Smooth muscle cell (in vitro differentiated cells): Measurements from ENCODE around the gene SH2D7. TPM values are rescaled to one million over a fixed set of nuclear protein-coding genes. Genes with fewer than 3 reads are reported as not detected.

ENCODE experiments used
- DNase-seq: peaks from one replicate; lab custom pipeline; 2025; ENCODE audit not compliant: unreplicated experiment; lab: John Stamatoyannopoulos, UW
- H2AFZ ChIP-seq: fragments of 200-600 bp; sonication (generic); 2 replicates; pipeline ENCODE4 v1.6.0; 2016; ENCODE audit warnings: antibody characterized with exemption, low read depth, mild to moderate bottlenecking
- H3F3A ChIP-seq: fragments of 200-600 bp; sonication (generic); 2 replicates; pipeline ENCODE4 v1.6.0; 2017; ENCODE audit warnings: antibody characterized with exemption, low read depth
- H3K27ac ChIP-seq: fragments of 200-600 bp; sonication (generic); 2 replicates; pipeline ENCODE4 v1.5.1; 2016; ENCODE audit warnings: low read depth, mild to moderate bottlenecking
- H3K27me3 ChIP-seq: fragments of 200-600 bp; sonication (generic); 2 replicates; pipeline ENCODE4 v1.6.1; 2016; ENCODE audit warnings: low read depth, mild to moderate bottlenecking
- H3K36me3 ChIP-seq: fragments of 200-600 bp; sonication (generic); 2 replicates; pipeline ENCODE4 v1.5.1; 2016; ENCODE audit warnings: low read depth
- H3K4me1 ChIP-seq: fragments of 200-600 bp; sonication (generic); 2 replicates; pipeline ENCODE4 v1.5.1; 2016; ENCODE audit warnings: low read depth
- H3K4me2 ChIP-seq: fragments of 200-600 bp; sonication (generic); 2 replicates; pipeline ENCODE4 v1.6.0; 2016; ENCODE audit warnings: mild to moderate bottlenecking
- H3K4me3 ChIP-seq: fragments of 200-600 bp; sonication (generic); 2 replicates; pipeline ENCODE4 v1.5.1; 2016; ENCODE audit warnings: mild to moderate bottlenecking
- H3K79me2 ChIP-seq: fragments of 200-600 bp; sonication (generic); 2 replicates; pipeline ENCODE4 v1.6.0; 2016; ENCODE audit warnings: low read depth, mild to moderate bottlenecking
- H3K9ac ChIP-seq: fragments of 200-600 bp; sonication (generic); 2 replicates; pipeline ENCODE4 v1.6.0; 2016; ENCODE audit warnings: low read depth
- H3K9me3 ChIP-seq: fragments of 200-600 bp; sonication (generic); replicated peaks from 2 replicates; pipeline ENCODE4 v1.5.1; 2016; ENCODE audit warnings: low read depth
- H4K20me1 ChIP-seq: fragments of 200-600 bp; sonication (generic); 2 replicates; pipeline ENCODE4 v1.6.0; 2016; ENCODE audit warnings: low read depth
- WGBS: methylation state at CpG from one replicate; pipeline ENCODE4 v1.1.7; 2016; ENCODE audit warnings: low lambda C conversion rate; 5-methylcytosine and 5-hydroxymethylcytosine counted together
- polyA plus RNA-seq: library from polyadenylated mRNA; unstranded; fragments of >200 nt; fragmentation: Nextera tagmentation; extraction: Ambion mirVana; gene quantifications from 2 replicates; pipeline ENCODE4 v1.2.1, GENCODE V29; 2016
- total RNA-seq: library from RNA; depleted of rRNA; stranded (reverse); fragments of >200 nt; gene quantifications from 2 replicates; pipeline ENCODE4 v1.2.3, GENCODE V29; 2014
- TF ChIP-seq, protein P1 (sequence below): fragments of 200-600 bp; sonication (generic); IDR thresholded peaks from 2 replicates; pipeline ENCODE4 v1.5.1; 2017; ENCODE audit warnings: borderline replicate concordance, mild to moderate bottlenecking, antibody characterized with exemption; ENCODE audit not compliant: insufficient read depth, poor library complexity, severe bottlenecking

SH2D7 gene
- total RNA-seq, result not detected in 2 replicates
- 0.07 and 0.34 TPM in 2 replicates for polyA plus RNA-seq

DNA sequence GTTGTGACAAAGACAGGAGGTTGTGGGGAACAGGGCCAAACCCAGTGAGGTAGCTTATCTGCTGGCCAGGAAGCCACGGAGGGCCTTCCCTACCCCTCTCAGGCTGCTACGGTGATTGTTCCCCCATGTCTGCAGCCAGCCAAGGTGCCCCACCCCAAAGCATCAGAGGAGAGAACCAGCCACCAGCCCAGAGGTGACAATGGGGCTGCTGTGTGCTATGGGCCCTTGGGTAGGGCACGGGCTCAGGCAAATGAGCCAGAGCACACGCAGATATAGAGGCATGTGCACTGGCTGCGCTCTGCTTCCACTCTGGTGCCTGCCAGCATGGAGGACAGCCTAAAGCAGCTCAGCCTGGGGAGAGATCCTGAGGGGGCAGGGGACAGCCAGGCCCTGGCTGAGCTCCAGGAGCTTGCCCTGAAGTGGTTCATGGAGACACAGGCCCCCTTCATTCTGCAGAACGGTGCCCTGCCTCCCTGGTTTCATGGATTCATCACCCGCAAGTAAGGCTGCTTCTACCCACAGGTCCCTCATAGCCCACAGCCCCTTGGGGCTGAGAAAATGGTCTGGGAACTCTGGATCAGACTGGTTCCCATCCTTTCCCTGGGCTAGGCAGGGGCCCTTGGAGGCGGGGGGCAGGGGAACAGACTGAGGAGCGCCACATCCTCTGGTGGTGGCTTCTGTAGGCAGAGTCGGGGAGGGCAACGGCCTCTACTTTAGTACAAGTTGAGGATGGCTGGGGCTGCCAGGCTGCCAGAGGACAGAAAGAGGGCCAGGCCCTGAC is at the start of gene SH2D7:
TSS of gene SH2D7 (plus strand) at position 301 of the 781 bp plus-strand sequence. CDS start at position 325, 24 bp downstream.
- Histone ChIP-seq H3K9me3 (no peaks in the 10 kb centered on the region), H3K36me3 (no peaks in the 10 kb centered on the region), H3K4me3 (no peak within 1 kb of the TSS), H2AFZ (no peak within 1 kb of the TSS), H3K79me2 (no peaks in the 10 kb centered on the region), H3K27me3 (no peaks in the 10 kb centered on the region), H4K20me1 (peaks cover 4% of the 10 kb centered on the region), H3K9ac (no peak within 1 kb of the TSS), H3K4me1 (no peaks in the 10 kb centered on the region), H3K27ac (no peak within 1 kb of the TSS), H3K4me2 (no peak within 1 kb of the TSS), H3F3A (no peaks in the 10 kb centered on the region)
- WGBS, result 81% methylated on average over 11 of the region's 11 CpGs
- TF ChIP-seq, protein P1, sequence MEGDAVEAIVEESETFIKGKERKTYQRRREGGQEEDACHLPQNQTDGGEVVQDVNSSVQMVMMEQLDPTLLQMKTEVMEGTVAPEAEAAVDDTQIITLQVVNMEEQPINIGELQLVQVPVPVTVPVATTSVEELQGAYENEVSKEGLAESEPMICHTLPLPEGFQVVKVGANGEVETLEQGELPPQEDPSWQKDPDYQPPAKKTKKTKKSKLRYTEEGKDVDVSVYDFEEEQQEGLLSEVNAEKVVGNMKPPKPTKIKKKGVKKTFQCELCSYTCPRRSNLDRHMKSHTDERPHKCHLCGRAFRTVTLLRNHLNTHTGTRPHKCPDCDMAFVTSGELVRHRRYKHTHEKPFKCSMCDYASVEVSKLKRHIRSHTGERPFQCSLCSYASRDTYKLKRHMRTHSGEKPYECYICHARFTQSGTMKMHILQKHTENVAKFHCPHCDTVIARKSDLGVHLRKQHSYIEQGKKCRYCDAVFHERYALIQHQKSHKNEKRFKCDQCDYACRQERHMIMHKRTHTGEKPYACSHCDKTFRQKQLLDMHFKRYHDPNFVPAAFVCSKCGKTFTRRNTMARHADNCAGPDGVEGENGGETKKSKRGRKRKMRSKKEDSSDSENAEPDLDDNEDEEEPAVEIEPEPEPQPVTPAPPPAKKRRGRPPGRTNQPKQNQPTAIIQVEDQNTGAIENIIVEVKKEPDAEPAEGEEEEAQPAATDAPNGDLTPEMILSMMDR, result no peak
- no peak for DNase-seq

- Histone ChIP-seq H3K36me3 (peaks cover 3% of the 10 kb centered on the region), H3K27me3 (no peaks in the 10 kb centered on the region), H3K4me3 (no peak overlapping the region), H3K4me2 (no peak overlapping the region), H3K9me3 (no peaks in the 10 kb centered on the region), H3K9ac (no peak overlapping the region), H2AFZ (no peak overlapping the region), H3K27ac (peak overlapping the region; percentile 32), H3K4me1 (peaks cover 13% of the 10 kb centered on the region), H3K79me2 (no peaks in the 10 kb centered on the region), H4K20me1 (peaks cover 67% of the 10 kb centered on the region), H3F3A (peaks cover 10% of the 10 kb centered on the region)
- TF ChIP-seq, protein P1, result no peak
- WGBS, result 77% methylated on average over 5 of the region's 5 CpGs
- no peak for DNase-seq
These were observed 47.8 kb upstream of the SH2D7 start for GRCh38 chr15:78044407-78045155.

- Histone ChIP-seq H3K9me3 (no peaks in the 10 kb centered on the region), H3K27ac (no peak overlapping the region), H4K20me1 (peaks cover 67% of the 10 kb centered on the region), H3K79me2 (no peaks in the 10 kb centered on the region), H3K4me2 (no peak overlapping the region), H2AFZ (no peak overlapping the region), H3K36me3 (peaks cover 3% of the 10 kb centered on the region), H3K27me3 (no peaks in the 10 kb centered on the region), H3F3A (peaks cover 10% of the 10 kb centered on the region), H3K4me1 (peaks cover 15% of the 10 kb centered on the region), H3K9ac (no peak overlapping the region), H3K4me3 (no peak overlapping the region)
- DNase-seq, result no peak
- TF ChIP-seq, protein P1, result no peak
- WGBS, result 91% methylated on average over 1 of the region's 1 CpG
These were observed 47.2 kb upstream of the SH2D7 start for GRCh38 chr15:78045189-78045588.
